HL-60/S4 treated with phorbol 12-myristate 13-acetate at 8.2 ng/mL for 4 days and 3 days (cell line): Measurements from ENCODE around the gene GMPR.

Experiments
- in situ Hi-C: fragments of 300-500 bp; cut with MboI; formaldehyde crosslinking; loops from 2 replicates; pipeline ENCODE4 v1.15.0; 2022; ENCODE audit warnings: low sequenced_read_pairs

GMPR gene

DNA sequence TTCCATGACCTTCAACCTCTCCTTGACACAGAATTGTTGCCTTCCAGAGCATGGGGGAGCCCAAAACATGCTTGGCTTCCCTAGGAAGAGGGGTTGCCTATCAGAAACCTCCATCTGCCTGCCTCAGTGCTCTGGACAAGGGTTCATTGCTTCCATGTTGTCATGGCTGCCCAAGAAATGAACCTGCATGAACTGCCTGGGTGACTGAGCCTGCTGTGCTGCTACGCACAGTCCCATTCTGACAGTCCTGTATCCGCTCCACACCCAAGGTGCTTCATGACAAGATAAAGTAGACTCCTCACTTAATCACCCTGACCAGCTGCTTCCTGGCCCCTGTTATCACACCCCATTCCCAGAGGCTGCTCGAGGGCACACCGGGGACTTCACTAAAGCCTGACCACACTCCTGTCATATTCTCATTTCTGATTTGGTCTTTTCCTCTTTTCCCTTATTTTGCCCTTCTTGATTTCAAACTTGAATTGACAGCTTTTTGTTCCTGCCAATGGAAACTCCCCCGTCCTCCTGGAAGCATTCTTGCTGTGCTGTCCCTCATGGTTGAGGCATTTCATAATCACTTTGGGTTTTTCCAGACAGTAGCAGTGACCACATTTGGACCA is 31.9 kb downstream of the GMPR start:
- in situ Hi-C loops = no loop called here

DNA sequence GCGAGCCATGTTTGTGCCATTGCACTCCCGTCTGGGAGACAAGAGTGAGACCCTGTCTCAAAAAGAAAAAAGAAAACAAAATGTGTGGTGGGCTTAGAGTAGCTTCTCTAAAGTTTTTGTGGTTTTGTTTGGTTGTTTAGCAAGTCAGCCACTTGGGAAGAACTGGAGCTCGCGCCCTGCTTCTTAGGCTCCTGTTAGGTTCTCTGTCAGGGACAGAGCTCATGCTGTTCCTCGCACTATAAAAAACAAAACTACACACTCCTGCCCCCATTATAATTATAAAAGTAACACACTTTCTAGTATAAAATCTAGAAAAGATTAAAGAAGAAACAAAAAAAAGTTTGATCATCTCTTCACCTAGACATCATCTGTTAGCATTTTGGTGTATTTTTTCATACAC is 33.0 kb downstream of the GMPR start:
- in situ Hi-C loops = no loop called here

DNA sequence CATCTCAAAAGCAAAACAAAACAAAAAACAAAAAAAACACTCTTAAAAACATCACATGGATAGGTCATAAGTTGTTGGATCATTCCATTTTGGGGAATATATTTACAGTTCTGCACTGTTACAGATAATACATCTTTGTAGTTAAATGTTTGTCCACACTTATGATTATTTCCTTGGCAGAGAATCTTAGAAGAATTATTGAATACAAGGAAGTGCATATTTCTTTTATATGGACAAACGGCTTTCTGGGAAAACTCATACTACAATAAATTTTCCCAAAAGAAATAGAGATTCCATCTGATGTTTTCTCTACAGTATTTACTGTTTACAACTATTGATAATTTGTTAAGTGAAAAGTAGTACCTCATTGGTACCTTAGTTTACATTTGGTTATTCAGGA is 33.8 kb downstream of the GMPR start:
- in situ Hi-C loops = no loop called here

DNA sequence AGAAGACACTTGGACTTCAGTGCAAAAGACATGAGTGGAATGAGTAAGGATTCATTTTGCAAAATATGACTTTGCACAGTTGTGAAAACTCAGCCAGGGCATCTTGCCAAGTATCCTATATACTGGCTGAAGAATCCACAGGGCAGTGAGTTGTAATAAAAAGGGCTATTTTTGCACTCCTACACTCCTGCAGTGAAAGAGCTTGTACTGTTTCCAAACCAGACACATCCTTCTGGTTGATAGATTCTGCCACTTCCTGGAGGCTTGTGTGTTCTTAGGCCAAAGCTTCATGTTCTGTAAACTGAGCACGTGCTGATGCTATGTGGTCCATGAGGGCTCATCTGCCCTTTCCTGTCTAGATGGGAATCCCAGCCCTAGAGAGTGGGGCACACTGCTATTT is 34.9 kb downstream of the GMPR start:
- in situ Hi-C loops = no loop called here

- in situ Hi-C loops = no loop called here
Measured at GRCh38 chr6:16274483-16274882, 36.1 kb downstream of the GMPR start.

- in situ Hi-C loops = no loop called here
Measured at GRCh38 chr6:16274885-16275589, 36.6 kb downstream of the GMPR start.

GRCh38 chr6:16277101-16277981 is 39.0 kb downstream of the GMPR start:
- in situ Hi-C loops = no loop called here

GRCh38 chr6:16278048-16278724 is 39.8 kb downstream of the GMPR start:
- in situ Hi-C loops = no loop called here

- in situ Hi-C loops = no loop called here
Measured at GRCh38 chr6:16278750-16279149, 40.4 kb downstream of the GMPR start.

- in situ Hi-C loops = no loop called here
Measured at GRCh38 chr6:16279243-16279642, 40.9 kb downstream of the GMPR start.

- in situ Hi-C loops = no loop called here
Measured at GRCh38 chr6:16282370-16282769, 44.0 kb downstream of the GMPR start.

GRCh38 chr6:16284472-16284871 is 46.1 kb downstream of the GMPR start:
- in situ Hi-C loops = no loop called here

DNA sequence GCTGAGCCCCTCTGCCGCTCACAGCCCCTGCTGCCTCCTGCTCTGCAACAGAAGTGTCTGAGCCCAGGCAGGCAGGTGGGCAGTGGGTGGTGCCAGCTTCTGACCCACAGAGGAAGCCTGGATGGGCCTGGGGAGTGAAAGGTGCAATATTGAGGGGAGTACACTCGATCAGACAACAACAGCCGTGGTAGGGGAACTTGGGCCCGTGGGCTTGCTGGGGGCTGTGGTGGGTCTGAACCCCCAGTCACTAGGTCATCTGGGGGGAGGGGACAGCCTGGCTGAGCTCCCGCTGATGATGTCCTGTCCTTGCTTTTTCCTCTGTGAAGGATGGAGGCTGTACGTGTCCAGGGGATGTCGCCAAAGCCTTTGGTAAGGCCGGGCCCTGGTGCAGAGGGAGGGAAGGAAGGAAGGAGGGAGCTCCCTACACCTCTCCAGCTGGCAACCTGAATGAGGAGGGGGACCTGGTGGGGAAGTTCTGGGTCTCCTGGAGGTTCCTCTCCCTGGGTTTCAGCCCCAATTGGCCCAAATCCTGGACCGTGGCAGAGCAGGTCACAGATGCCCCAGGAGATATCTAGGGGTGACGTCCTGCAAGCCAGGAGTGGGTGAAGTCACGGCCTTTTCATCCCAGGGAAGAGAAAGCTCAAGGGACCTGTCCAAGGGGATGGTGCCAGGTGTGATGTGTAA is 47.2 kb downstream of the GMPR start:
- in situ Hi-C loops = no loop called here

DNA sequence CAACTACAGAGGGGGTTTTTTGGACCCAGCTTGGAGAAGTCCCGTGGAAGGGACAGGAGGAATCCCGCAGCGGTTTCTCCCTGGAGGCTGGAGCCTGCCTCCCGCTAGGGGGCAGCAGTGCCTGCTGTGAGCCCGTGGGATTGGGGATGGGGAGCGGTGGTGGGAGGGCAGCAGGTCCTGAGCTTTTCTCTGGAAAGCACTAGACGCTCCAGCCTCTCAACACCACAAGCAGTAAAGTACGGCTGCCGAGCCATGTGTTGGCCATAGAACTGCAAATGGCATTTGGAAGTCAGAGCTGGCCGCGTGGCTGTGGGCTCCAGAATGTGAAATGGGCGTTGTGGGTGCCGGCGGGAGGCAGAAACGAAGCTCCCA is 47.8 kb downstream of the GMPR start:
- in situ Hi-C loops = no loop called here

DNA sequence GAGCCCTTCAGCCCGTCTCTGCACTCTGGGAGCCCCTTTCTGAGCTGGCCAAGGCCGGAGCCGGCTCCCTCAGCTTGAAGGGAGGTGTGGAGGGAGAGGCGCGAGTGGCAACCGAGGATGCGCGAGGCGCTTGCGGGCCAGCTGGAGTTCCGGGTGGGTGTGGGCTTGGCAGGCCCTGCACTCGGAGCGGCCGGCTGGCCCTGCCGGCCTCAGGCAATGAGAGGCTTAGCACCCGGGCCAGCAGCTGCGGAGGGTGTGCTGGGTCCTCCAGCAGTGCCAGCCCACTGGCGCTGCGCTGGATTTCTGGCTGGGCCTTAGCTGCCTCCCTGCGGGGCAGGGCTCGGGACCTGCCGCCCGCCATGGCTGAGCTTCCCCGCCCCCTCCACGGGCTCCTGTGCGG is 49.8 kb downstream of the GMPR start:
- in situ Hi-C loops = no loop called here

GRCh38 chr6:16291739-16292138 is 53.4 kb downstream of the GMPR start:
- in situ Hi-C loops = no loop called here

GRCh38 chr6:16292432-16292831 is 54.0 kb downstream of the GMPR start:
- in situ Hi-C loops = no loop called here

DNA sequence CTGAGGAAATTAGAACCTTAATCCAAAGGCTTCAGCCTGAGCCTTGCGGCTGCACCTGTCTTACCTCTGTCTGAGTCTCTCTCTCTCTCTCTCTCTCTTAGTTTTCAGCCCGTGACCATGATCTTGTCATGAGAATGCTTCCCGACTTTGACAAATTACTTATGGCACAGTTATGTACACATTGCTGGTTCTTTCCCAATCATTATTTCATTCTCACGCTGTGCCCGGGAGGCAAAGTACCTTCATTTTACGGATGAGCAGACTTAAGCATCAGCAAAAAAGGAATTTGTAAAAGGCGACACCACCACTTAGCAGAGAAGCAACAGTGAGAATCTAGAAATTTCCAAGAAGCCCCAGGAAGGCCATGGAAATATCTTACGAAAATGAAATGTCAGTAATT is 54.6 kb downstream of the GMPR start:
- in situ Hi-C loops = no loop called here

DNA sequence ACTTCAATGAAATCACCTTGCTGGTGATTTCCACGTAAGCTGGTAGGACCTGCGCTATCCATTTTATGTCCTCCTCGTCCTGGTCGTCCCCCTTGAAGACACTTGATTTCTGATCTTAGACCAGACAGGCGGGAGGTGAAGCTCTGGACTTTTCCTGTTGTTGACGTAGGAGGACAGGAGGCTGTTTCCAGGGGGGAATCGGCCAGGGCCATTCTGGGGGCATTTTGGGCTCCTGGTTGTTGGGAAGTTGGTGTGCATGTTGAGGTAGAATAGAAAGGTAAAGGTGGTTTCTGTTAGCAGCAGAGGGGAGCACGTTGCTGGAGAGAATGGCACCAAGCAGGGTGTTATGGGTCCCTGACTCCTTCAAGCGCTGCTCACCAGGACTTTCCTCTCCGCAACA is 56.0 kb downstream of the GMPR start:
- in situ Hi-C loops = no loop called here

DNA sequence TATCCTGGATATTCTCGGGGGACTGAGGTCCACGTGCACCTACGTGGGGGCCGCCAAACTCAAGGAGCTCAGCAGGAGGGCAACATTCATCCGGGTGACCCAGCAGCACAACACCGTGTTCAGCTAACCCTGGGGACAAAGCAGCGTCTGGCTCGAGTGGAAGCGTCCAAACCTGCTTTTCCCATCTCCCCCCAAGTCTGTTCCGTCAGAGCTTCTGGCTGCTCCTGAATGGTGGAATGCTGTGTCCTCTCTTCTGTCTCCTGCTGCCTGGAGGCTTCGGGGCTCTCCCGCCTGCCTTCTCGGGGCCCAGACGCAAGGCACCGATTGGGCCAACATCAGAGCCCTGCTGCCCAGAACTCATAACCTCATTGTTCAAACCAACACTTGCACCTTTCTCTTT is 56.7 kb downstream of the GMPR start:
- in situ Hi-C loops = no loop called here

GRCh38 chr6:16295471-16295870 is 57.1 kb downstream of the GMPR start:
- in situ Hi-C loops = no loop called here
